GM12892 (cell line): ENCODE data around the gene RCCD1.
"Not testable (repeated sequence)": the region's sequence is repeated elsewhere in the genome, so short reads cannot be mapped to it uniquely, and the experiment has no call there.

Experiments
- DNase-seq: peaks from one replicate; pipeline ENCODE4 v3.0.0; 2011; ENCODE audit not compliant: insufficient read length
- FAIRE-seq: peaks from 2 replicates; lab custom pipeline; 2011; peaks lifted over from hg19 to GRCh38; lab: Jason Lieb, UNC
- POLR2A ChIP-seq: IDR thresholded peaks from 2 replicates; pipeline ENCODE4 v1.6.1; 2011; ENCODE audit warnings: low read depth, low read length, control low read depth
- POLR2AphosphoS5 ChIP-seq: IDR thresholded peaks from 2 replicates; pipeline ENCODE4 v1.6.1; 2011; ENCODE audit warnings: low read depth, low read length, control low read depth
- TAF1 ChIP-seq: IDR thresholded peaks from 2 replicates; pipeline ENCODE4 v1.6.1; 2011; ENCODE audit warnings: low read depth, mild to moderate bottlenecking, control low read depth, low read length, borderline replicate concordance

The RCCD1 gene

GRCh38 chr15:90921887-90922286, 32.8 kb upstream of the RCCD1 start:
- no peak for TF ChIP-seq TAF1
- no peak for TF ChIP-seq POLR2AphosphoS5
- TF ChIP-seq POLR2A = no peak
- FAIRE-seq = no peak
- DNase-seq = no peak

GRCh38 chr15:90922712-90923322, 31.9 kb upstream of the RCCD1 start:
- FAIRE-seq = peak; percentile 40
- peak; percentile 65 for DNase-seq

DNA sequence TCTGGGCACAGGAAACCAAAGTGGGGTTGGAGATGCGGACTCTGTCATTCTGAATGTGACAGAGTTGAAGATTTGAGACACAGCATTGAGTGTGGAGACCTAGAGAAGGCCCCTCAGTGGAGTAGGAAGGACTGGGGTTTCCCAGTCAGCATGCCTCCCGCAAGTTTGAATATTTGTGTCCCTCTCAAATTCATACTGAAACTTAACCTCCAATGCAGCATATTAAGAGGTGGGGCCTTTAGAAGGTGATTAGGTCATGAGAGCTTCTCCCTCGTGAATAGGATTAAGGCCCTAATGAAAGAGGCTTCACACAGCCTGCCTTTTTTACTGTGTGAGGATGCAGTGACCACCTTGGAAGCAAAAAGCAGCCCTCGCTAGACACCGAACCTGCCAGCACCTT, 30.3 kb upstream of the RCCD1 start:
- FAIRE-seq (peak; percentile 86), DNase-seq (peak; percentile 58)
- TF ChIP-seq POLR2AphosphoS5 = peak; percentile 21; the same call in 1 of the 2 replicates
- no peak for TF ChIP-seq TAF1

DNA sequence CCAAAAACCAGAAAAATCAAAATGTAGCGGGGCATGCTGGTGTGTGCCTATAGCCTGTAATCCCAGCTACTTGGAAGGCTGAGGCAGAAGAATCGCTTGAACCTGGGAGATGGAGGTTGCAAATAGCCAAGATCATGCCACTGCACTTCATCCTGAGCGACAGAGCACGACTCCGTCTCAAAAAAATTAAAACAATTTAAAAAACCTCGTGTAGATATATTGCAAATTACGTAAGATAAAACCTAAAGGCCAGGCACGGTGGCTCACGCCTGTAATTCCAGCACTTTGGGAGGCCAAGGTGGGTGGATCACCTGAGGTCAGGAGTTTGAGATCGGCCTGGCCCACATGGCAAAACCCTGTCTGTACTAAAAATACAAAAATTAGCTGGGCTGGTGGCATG, 27.9 kb upstream of the RCCD1 start:
- not testable (repeated sequence) for FAIRE-seq, DNase-seq

DNA sequence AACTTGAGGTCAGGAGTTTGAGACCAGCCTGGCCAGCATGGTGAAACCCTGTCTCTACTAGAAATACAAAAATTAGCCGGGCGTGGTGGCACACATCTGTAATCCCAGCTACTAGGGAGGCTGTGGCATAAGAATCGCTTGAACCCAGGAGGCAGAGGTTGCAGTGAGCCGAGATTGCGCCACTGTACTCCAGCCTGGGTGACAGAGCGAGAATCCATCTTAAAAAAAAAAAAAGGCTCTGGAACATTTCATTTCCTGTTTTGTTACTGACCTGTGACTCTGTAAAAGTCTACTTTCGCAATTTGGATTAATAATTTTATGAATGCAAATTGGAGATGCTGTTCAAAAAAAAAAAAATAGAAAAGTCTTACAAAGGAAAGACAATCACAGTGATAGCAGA, 26.6 kb upstream of the RCCD1 start:
- FAIRE-seq = not testable (repeated sequence)

GRCh38 chr15:90929246-90930019, 25.3 kb upstream of the RCCD1 start:
- DNase-seq (no peak), FAIRE-seq (no peak)
- TF ChIP-seq POLR2AphosphoS5 (no peak), TAF1 (no peak), POLR2A (no peak)

More for the DNA sequence above, 26.6 kb upstream of the RCCD1 start:
- not testable (repeated sequence) for DNase-seq

DNA sequence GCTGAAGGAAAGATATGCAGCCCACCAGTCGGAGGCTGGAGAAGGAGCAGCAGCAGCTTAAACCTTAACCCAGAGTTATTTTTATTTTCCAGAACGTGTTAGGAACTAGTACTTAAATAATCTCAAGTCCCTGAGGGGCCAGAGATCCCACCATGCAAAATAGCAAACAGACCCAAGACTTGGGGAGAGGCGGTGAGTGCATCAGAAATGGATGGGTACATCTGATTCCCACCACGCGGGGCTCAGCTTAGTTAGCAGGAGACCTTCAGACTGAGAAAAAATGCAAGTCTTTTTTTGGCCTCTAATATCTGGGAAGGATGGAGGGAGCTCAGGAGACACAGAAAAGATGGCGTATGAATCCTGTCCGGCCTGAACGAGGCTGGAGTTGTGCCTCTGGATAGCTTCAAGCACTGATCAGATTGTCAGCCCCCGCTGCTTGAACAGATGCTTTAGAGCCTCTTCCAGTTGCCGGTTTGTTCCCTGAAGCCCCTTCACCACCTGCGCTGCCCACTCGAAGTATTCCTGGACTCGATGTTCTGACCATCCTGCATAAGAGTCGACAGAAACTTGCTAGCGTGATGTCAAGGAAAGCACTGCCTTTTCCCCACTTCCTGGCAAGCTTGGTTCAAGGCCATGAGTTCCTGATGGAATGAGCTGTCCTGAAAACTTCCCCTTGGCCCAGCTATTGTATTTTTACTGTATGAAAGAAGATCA, 23.7 kb upstream of the RCCD1 start:
- no peak for DNase-seq
- TF ChIP-seq POLR2AphosphoS5 = no peak; the same call in 1 of the 2 replicates
- no peak for TF ChIP-seq POLR2A
- TF ChIP-seq TAF1 = no peak
- FAIRE-seq = no peak

DNA sequence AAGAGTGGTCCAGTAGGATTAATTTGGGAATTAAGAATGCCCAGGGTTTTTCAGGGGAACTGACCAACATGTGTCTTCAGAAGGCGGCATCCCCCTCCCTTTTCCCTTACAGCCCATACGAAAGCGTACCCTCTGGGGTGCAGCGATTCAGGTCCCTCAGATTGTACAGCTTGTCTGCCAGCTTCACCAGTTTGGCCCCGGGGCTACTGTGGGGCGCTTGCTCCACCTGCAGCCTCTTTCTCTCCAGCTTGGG, 23.2 kb upstream of the RCCD1 start:
- TF ChIP-seq POLR2A = no peak
- TF ChIP-seq TAF1 = no peak
- no peak for TF ChIP-seq POLR2AphosphoS5
- DNase-seq (no peak), FAIRE-seq (no peak)

DNA sequence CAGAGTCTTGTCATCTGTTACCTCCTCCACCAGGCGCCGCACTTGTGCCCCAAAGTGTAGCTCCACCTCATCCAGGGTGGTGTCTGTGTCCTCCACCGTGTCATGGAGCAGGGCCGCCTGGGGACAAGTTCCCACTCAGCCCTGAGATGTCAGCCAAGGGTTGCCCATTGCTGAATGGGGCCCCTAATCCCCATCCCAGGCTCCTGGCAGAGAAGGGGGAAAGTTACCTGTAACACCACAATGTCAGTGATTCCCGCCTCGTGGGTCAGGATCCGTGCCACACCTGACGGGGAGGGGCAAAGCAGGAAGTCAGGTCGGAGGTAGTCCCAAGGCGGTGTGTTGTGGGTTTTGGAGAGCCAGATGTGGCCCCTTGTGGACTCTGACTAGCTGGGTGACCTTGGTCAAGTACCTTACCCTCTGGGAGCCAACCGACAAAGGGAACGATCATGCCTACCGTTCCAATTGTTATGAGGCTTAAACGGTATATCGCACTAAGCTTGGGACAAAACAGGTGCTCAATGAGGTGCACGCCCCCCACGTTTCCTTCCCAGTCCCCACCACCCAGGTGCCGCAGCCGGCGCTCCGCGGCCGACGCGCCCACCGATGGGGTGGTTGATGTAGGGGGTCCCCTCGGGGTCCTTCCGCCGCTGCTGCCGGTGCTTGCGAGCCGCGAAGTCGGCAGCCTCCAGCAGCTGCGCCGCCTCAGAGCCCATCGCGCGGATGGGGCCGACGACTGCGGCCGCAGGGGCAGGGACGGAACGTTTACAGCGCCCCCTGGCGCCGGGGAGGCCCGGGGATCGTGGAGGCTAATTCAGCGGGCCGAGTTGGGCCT, 22.6 kb upstream of the RCCD1 start, which contains the start of gene HDDC3:
TSS of gene HDDC3 (minus strand) at position 722 of the 832 bp plus-strand sequence. CDS start at position 713, 9 bp downstream.
- DNase-seq (peak; percentile 85), FAIRE-seq (peak; percentile 56)
- TF ChIP-seq POLR2A = peak; percentile 68
- 0 out of 2 replicates have a peak, but pooled peaks have one; percentile 30 for TF ChIP-seq POLR2AphosphoS5
- TF ChIP-seq TAF1 = peak; percentile 82

- DNase-seq (no peak), FAIRE-seq (no peak)
- TF ChIP-seq POLR2A = no peak
- TF ChIP-seq POLR2AphosphoS5 = no peak
- no peak for TF ChIP-seq TAF1
Measured at GRCh38 chr15:90932660-90932991, 22.1 kb upstream of the RCCD1 start.

DNA sequence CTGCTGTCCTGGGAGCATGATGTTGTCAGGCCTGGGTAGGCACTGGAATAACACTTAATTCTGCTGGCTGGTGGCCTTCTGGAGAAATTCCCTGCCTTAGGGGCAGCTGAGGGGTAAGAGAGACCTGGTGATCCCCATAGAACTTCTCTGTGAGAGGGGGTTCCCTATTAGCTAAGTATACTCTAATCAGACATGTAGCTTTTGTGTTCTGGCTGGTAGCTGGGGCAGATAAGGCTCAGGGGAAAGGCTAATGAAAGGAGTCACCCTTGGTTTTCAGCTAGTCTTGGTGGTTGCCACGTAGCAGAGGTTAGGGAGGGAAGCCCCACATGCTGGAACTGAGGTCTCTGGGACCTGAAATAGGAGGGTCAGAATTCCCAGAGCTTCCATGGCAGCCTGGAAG, 21.4 kb upstream of the RCCD1 start:
- TF ChIP-seq POLR2AphosphoS5 = no peak
- DNase-seq = no peak
- no peak for FAIRE-seq

DNA sequence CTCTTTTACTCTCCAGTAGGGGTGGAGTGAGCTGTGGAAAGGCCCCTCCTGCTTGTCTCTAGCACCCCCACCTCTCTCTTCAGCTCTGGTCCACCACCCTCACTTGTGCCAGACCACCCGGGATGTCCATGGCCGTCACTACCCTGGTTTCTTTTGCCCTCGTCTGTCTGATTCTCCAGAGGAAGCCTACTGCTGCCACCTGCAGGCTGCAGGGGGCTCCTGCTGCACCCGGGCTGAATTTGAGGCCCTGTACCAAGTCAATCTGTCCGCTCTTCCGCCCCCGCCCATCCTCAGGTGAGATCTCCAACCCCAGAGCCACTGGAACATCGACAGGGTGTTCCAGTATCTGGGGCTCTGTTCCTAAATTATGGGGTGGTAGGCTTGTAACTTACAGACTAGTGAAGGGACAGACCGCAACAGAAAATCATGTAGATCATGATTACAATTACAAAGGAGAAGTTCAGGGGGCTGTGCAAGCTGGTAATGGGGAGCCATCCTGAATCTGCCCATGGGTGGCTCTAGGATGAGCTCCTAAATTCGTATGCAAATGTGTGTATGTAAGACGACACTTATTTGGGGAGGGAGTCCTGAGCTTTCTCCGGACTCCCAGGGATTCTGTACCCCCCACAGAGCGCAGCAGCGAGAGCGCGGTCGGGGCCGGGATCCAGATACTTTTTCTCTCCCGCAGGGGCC, 20.3 kb upstream of the RCCD1 start:
- no peak for TF ChIP-seq POLR2A
- no peak for TF ChIP-seq POLR2AphosphoS5
- no peak for TF ChIP-seq TAF1
- DNase-seq (peak; percentile 77), FAIRE-seq (peak; percentile 70)
